Stimulated activated naive CD8-positive, alpha-beta T cell treated with anti-CD3 and anti-CD28 coated beads, Interleukin-15, Interleukin-2, amounts not matched to agents 100 ng/mL and 50 ng/mL, for 24 hours (primary cell): ENCODE results near the gene PTPRM.

Experiments used
- H3K27ac Mint-ChIP-seq: one replicate; pipeline ENCODE4 v1.8.0; 2021; ENCODE audit warnings: mild to moderate bottlenecking, mixed read lengths
- H3K27me3 Mint-ChIP-seq: one replicate; pipeline ENCODE4 v1.8.0; 2021; ENCODE audit warnings: mixed read lengths
- H3K36me3 Mint-ChIP-seq: one replicate; pipeline ENCODE4 v1.8.0; 2021; ENCODE audit warnings: low read depth, mixed read lengths
- H3K4me1 Mint-ChIP-seq: one replicate; pipeline ENCODE4 v1.8.0; 2021; ENCODE audit warnings: low read depth, mixed read lengths
- H3K4me3 Mint-ChIP-seq: one replicate; pipeline ENCODE4 v1.8.0; 2021; ENCODE audit warnings: mild to moderate bottlenecking, mixed read lengths
- H3K9me3 Mint-ChIP-seq: one replicate; pipeline ENCODE4 v1.8.0; 2021; ENCODE audit warnings: mixed read lengths

Gene PTPRM

GRCh38 chr18:7743256-7743655 lies 176.1 kb downstream of the PTPRM start:
- Mint-ChIP-seq H3K4me1 (no peaks in the 10 kb centered on the region), H3K9me3 (peaks cover 9% of the 10 kb centered on the region), H3K4me3 (no peak overlapping the region), H3K27me3 (no peaks in the 10 kb centered on the region), H3K27ac (no peak overlapping the region), H3K36me3 (no peaks in the 10 kb centered on the region)

DNA sequence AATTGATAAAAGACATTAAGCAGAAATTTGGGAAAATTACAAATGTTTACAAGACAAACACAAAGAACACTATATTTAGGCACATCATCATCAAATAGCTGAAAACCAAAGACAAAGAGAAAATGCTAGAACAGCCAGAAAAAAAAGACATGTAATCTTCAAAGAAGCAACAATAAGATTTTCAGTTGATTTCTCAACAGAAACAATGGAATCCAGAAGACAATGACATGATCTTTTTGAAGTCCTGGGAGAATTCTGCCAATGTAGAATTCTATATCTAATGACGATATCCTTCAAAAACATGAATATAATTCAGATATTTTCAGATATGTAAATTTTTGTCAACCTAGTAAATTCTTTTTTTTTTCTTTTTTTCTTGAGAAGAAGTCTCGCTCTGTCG lies 179.0 kb downstream of the PTPRM start:
- no peaks in the 10 kb centered on the region for H3K36me3 Mint-ChIP-seq
- H3K4me3 Mint-ChIP-seq = no peak overlapping the region
- peaks cover 9% of the 10 kb centered on the region for H3K9me3 Mint-ChIP-seq
- no peaks in the 10 kb centered on the region for H3K4me1 Mint-ChIP-seq
- H3K27ac Mint-ChIP-seq = no peak overlapping the region
- H3K27me3 Mint-ChIP-seq = no peaks in the 10 kb centered on the region

DNA sequence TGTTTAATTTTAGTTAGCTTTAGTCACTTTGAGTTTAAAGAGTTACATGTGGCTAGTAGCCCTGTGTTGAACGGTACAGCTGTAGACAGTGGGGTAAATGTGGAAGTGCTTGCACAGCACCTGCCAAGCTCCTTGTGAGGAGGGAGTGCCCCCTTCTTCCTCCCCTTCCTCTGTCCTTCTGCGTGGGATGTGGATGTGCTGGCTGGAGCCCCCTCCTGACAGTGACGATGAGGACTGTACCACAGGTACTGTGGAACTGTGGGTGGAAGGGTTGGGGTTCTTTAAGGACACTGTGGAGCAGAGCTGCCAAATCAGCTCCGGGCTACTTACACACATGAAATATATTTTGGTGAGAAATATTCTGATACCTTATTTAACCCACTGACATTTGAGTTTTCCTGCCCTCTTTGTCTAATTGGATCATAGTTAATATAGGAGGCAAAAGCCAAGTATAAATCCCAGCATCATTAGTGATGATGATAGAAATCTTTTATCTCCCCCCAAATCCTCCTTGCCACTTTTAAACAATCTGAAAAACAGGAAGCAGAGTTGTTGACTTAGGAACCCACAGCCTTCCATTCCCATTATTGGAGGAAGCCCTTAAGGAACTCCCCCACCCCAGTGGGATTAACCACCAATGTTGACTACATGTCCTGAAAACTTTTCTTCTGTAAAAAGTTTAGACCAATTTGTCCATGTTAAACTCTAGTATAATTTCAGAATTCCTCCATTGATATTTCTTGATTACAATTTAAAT lies 181.3 kb downstream of the PTPRM start:
- peaks cover 9% of the 10 kb centered on the region for H3K9me3 Mint-ChIP-seq
- no peak overlapping the region for H3K27ac Mint-ChIP-seq
- no peaks in the 10 kb centered on the region for H3K36me3 Mint-ChIP-seq
- H3K4me1 Mint-ChIP-seq = no peaks in the 10 kb centered on the region
- no peak overlapping the region for H3K4me3 Mint-ChIP-seq
- no peaks in the 10 kb centered on the region for H3K27me3 Mint-ChIP-seq

DNA sequence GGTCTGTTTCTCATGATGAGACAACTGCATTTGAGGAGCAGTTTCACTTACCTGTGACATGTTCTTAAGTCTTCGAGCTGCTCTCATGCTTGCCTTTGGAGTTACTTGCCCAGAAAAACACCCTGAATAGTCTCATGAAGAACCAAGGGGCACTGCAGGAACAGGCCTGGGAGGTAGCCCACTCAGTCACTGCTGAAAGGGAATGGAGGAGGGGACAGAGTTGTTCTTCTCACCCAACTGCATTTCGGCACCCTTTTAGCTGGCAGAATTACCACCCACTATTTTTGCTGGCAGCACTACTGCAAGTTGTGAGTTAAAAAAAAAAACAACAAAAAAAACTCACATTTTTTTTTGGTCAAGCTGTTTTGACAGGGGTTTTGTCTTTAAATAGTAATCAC lies 181.9 kb downstream of the PTPRM start:
- Mint-ChIP-seq H3K36me3 (no peaks in the 10 kb centered on the region), H3K27ac (no peak overlapping the region), H3K4me1 (no peaks in the 10 kb centered on the region), H3K4me3 (no peak overlapping the region), H3K27me3 (no peaks in the 10 kb centered on the region), H3K9me3 (peaks cover 9% of the 10 kb centered on the region)

DNA sequence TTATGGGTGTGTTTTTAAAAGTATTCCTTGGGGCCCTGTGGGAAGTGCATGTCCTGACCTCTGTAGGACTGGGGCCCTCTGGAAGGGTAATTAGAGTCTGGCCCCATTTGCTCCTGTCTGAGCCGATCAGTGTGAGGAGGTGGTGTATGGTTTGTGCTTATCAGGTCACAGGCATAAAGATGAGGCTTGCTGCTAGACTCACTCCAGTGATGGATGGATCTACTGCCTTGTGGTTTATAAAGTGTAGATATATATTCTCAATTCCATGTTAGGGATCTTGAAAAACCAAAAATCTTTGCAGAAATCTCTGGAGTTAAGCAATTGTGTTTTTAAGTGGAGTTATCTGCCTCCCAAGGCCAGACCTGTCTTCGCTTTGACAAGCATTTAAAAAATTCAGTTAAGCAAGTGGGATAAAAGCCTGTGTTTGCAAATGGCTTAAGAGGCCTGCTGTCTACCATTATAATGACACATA lies 182.4 kb downstream of the PTPRM start:
- no peaks in the 10 kb centered on the region for H3K27me3 Mint-ChIP-seq
- peaks cover 9% of the 10 kb centered on the region for H3K9me3 Mint-ChIP-seq
- H3K36me3 Mint-ChIP-seq = no peaks in the 10 kb centered on the region
- no peaks in the 10 kb centered on the region for H3K4me1 Mint-ChIP-seq
- H3K4me3 Mint-ChIP-seq = no peak overlapping the region
- H3K27ac Mint-ChIP-seq = no peak overlapping the region

DNA sequence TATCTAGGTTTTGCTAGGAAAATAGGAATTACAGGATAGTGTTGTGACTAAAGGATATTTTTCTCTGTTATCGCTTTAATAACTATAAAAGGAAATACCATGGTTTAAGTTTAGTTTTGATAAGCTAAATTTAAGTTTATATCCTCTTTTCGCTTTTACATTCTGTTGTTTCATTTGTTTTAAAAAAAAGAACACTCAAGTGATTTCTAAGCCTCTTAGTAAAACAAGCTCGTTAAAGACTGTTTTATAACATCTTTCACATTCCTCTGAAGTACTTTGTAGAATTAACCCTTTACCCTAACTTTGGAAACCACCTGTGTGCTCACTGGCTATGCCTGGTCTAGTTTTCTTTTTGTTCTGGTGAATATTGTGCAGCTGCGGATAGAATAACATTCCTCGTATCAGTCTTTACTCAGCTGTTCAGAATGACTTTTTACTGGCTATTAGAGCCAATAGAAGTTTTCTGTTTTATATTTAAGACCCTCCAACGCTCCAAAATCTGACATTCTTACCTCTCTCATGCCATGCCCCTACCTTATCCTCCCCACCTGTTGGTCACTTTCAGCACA lies 183.1 kb downstream of the PTPRM start:
- H3K36me3 Mint-ChIP-seq = no peaks in the 10 kb centered on the region
- H3K27ac Mint-ChIP-seq = no peak overlapping the region
- no peak overlapping the region for H3K4me3 Mint-ChIP-seq
- no peaks in the 10 kb centered on the region for H3K27me3 Mint-ChIP-seq
- H3K4me1 Mint-ChIP-seq = no peaks in the 10 kb centered on the region
- peaks cover 10% of the 10 kb centered on the region for H3K9me3 Mint-ChIP-seq

DNA sequence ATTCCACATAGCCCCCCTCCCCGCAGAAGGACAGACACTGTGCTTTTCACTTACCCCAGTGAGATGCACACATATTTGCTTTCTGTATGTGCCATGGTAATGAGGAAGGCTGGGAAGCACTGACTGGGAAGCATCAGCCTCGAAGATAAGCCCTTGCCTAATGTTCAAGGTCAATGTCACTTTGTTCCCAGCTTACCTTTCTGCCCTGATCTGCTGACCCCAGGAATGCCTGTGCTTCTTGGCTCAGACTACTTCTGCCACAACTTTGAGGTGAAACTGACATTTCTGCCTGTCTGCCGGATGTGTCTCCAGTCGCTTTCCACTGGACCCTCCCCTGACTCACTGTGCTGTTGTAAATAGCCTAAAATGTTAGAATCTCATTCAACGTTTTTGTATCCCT lies 183.8 kb downstream of the PTPRM start:
- Mint-ChIP-seq H3K36me3 (no peaks in the 10 kb centered on the region), H3K4me1 (no peaks in the 10 kb centered on the region), H3K4me3 (no peak overlapping the region), H3K9me3 (peaks cover 5% of the 10 kb centered on the region), H3K27ac (no peak overlapping the region), H3K27me3 (no peaks in the 10 kb centered on the region)

DNA sequence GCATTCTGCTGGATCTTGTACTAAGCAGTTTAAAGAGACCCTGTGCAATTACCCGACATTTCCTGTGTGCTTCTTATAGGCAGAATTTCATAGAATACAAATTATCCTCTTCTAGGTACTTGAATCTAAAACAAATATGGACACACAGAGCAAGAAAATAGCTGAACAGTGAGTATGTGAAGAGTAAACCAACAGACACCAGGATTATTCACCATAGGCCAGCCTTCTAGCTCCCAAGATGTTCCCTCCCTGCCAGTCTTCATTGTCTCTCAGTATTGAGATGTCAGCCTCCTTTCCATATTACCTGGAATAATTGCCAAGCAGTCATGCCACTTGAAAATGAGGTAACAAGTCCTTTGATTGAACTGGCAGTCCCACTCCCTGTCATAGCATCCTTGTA lies 187.1 kb downstream of the PTPRM start:
- peaks cover 4% of the 10 kb centered on the region for H3K9me3 Mint-ChIP-seq
- no peaks in the 10 kb centered on the region for H3K27me3 Mint-ChIP-seq
- H3K27ac Mint-ChIP-seq = no peak overlapping the region
- no peak overlapping the region for H3K4me3 Mint-ChIP-seq
- no peaks in the 10 kb centered on the region for H3K4me1 Mint-ChIP-seq
- H3K36me3 Mint-ChIP-seq = no peaks in the 10 kb centered on the region

DNA sequence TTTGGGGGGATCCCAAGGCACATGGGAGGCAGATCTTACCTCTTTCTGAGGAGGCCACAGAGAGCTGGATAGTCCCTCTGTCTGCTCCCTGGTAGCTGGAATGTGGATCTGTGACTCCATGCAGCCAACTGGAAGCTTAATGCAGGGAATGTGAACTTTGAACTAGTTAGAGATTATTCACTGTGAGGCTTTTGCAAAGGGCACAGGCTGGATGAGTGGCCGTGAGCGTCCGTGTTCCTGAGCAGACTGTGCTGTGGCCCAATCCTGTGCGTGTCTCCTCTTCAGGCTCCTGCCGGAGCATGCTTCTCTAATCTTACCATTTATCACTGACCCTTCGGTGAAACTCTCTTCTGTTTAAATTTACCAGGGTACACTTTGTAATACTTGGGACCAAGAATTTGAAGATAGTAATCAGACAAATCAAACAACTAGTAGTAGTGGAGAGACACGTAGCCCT lies 187.6 kb downstream of the PTPRM start:
- no peak overlapping the region for H3K27ac Mint-ChIP-seq
- H3K27me3 Mint-ChIP-seq = no peaks in the 10 kb centered on the region
- no peak overlapping the region for H3K4me3 Mint-ChIP-seq
- H3K36me3 Mint-ChIP-seq = no peaks in the 10 kb centered on the region
- H3K9me3 Mint-ChIP-seq = peaks cover 4% of the 10 kb centered on the region
- no peaks in the 10 kb centered on the region for H3K4me1 Mint-ChIP-seq

DNA sequence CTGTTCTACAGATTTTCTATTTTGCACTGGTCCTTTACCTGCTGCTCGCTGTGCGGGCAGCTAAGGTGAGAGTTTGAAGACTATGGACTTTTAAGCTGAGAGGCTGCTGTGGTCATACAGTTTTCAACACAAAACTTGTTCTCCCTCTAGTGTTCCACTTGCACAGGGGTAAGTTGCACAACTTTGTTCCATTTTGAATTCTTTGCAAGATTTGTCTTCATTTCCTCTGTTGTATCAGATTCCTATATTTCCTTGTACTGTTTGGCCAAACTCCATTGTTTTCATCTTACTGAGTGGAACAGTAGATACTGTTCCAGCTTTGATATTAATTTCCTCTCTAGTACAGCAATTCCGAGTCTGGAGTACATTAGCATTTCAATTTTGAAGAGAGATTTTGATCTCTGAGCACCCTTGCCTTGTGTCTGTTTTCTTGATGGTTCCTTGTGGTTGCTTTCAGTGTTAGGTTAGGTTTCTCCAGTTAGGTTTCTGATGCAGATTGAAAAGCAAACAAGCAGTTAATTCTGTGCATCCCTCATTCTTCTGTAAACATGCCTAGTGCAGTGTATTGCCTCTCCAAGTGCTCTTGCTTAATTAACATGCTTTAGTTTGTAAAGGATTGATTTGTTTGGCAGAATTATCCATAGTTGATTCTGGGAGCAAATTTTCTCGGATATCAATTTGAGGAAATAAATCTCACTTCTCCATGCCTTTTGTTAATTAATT lies 188.8 kb downstream of the PTPRM start:
- peaks cover 4% of the 10 kb centered on the region for H3K9me3 Mint-ChIP-seq
- no peaks in the 10 kb centered on the region for H3K4me1 Mint-ChIP-seq
- H3K27me3 Mint-ChIP-seq = no peaks in the 10 kb centered on the region
- no peak overlapping the region for H3K27ac Mint-ChIP-seq
- no peak overlapping the region for H3K4me3 Mint-ChIP-seq
- H3K36me3 Mint-ChIP-seq = no peaks in the 10 kb centered on the region

DNA sequence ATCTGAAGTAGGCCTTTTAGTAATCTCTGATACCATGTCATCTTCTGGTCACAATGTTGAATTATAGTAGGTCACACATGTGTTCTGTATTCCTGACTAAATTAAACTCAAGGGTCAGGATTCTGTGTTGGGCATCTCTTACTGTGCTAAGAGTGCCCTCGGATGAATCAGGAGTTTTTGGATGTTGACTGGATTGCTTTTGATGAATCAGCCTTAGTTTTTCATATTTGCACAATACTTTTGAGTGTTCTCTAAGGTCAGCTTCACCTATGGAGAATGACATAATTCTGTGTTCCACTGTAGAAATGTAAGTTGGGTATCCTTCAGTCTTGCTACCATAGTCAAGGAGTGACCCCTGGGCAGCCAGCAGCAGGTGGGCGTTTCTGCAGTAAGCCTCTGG lies 190.1 kb downstream of the PTPRM start:
- Mint-ChIP-seq H3K4me3 (no peak overlapping the region), H3K27ac (no peak overlapping the region), H3K36me3 (no peaks in the 10 kb centered on the region), H3K27me3 (no peaks in the 10 kb centered on the region), H3K9me3 (peaks cover 4% of the 10 kb centered on the region), H3K4me1 (no peaks in the 10 kb centered on the region)

- peaks cover 4% of the 10 kb centered on the region for H3K9me3 Mint-ChIP-seq
- no peak overlapping the region for H3K4me3 Mint-ChIP-seq
- no peaks in the 10 kb centered on the region for H3K36me3 Mint-ChIP-seq
- no peaks in the 10 kb centered on the region for H3K4me1 Mint-ChIP-seq
- no peak overlapping the region for H3K27ac Mint-ChIP-seq
- no peaks in the 10 kb centered on the region for H3K27me3 Mint-ChIP-seq
These were observed 191.6 kb downstream of the PTPRM start for GRCh38 chr18:7758764-7759163.

GRCh38 chr18:7760967-7761948 lies 194.1 kb downstream of the PTPRM start:
- H3K4me3 Mint-ChIP-seq = no peak overlapping the region
- no peaks in the 10 kb centered on the region for H3K9me3 Mint-ChIP-seq
- H3K4me1 Mint-ChIP-seq = no peaks in the 10 kb centered on the region
- H3K36me3 Mint-ChIP-seq = no peaks in the 10 kb centered on the region
- no peak overlapping the region for H3K27ac Mint-ChIP-seq
- no peaks in the 10 kb centered on the region for H3K27me3 Mint-ChIP-seq

DNA sequence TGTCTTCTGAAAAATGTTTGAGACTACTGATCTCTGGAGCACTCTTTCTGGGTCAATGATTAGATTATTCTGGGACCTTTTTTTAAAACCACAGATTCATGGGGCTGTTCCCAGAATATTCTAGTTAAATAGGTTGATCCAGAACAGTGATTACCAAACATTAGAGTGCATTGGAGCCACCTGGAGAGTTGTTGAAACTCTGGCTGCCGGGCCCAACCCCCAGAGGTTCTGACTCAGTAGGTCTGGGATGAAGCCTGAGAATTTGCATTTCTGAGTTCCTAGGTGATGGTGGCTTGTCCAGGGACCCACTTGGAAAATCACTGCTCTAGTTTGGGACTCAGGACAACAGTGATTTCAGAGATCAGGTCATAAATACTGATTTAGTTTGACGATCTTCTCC lies 197.3 kb downstream of the PTPRM start:
- no peak overlapping the region for H3K27ac Mint-ChIP-seq
- H3K4me3 Mint-ChIP-seq = no peak overlapping the region
- no peaks in the 10 kb centered on the region for H3K9me3 Mint-ChIP-seq
- no peaks in the 10 kb centered on the region for H3K27me3 Mint-ChIP-seq
- no peaks in the 10 kb centered on the region for H3K36me3 Mint-ChIP-seq
- H3K4me1 Mint-ChIP-seq = no peaks in the 10 kb centered on the region
